IMR-90 (cell line): ENCODE measurements around the gene TLR3. TPM values are rescaled to one million over a fixed set of nuclear protein-coding genes. Genes with fewer than 3 reads are reported as not detected.

ENCODE experiments used
- ATAC-seq: fragments of 200-7000 bp; cut with Tn5 transposase; 2 replicates; pipeline ENCODE4 v1.9.1; 2020; ENCODE audit warnings: low read depth, mild to moderate bottlenecking, moderate library complexity
- BruUV-seq: library from RNA; stranded (reverse); fragments of 400-500 nt; replicated peaks from 2 replicates; lab custom pipeline; 2021; lab: Mats Ljungman, UMichigan
- CTCF ChIA-PET: fragments of 300-600 bp; formaldehyde crosslinking; extraction: SDS; loops from one replicate; lab custom pipeline; 2021; ENCODE audit warnings: antibody characterized with exemption; lab: Yijun Ruan, JAX
- POLR2A ChIA-PET: fragments of 300-600 bp; sonication (Branson Sonifier 250); formaldehyde crosslinking; loops from one replicate; lab custom pipeline; 2022; ENCODE audit warnings: antibody characterized with exemption; ENCODE audit not compliant: unreplicated experiment; lab: Charles Lee
- DNase-seq: peaks from one replicate; pipeline ENCODE4 v3.0.0; 2013
- H2AFZ ChIP-seq: replicated peaks from 2 replicates; pipeline ENCODE3; 2013; ENCODE audit warnings: low read length, mild to moderate bottlenecking; ENCODE audit not compliant: poor library complexity
- H2AK5ac ChIP-seq: 2 replicates; pipeline ENCODE4 v1.6.1; 2013; ENCODE audit warnings: low read depth, low read length, inconsistent platforms
- H2AK9ac ChIP-seq: replicated peaks from 2 replicates; pipeline ENCODE3; 2013; ENCODE audit warnings: mild to moderate bottlenecking, low read depth, low read length, moderate library complexity; ENCODE audit not compliant: poor library complexity
- H2BK120ac ChIP-seq: 2 replicates; pipeline ENCODE4 v1.6.1; 2013; ENCODE audit warnings: low read depth, low read length, inconsistent platforms
- H2BK15ac ChIP-seq: 3 replicates; pipeline ENCODE4 v1.6.1; 2013; ENCODE audit warnings: low read depth, low read length, inconsistent platforms
- H2BK20ac ChIP-seq: 2 replicates; pipeline ENCODE4 v1.6.1; 2013; ENCODE audit warnings: low read depth, mild to moderate bottlenecking, inconsistent platforms, low read length, moderate library complexity
- H2BK5ac ChIP-seq: 2 replicates; pipeline ENCODE4 v1.6.1; 2013; ENCODE audit warnings: mild to moderate bottlenecking, low read depth, low read length, inconsistent platforms; ENCODE audit not compliant: poor library complexity, severe bottlenecking
- H3K14ac ChIP-seq: replicated peaks from 2 replicates; pipeline ENCODE4 v1.6.1; 2013; ENCODE audit warnings: low read depth, low read length, inconsistent platforms
- H3K18ac ChIP-seq: 2 replicates; pipeline ENCODE4 v1.6.1; 2013; ENCODE audit warnings: low read depth, low read length, control low read depth
- H3K23ac ChIP-seq: 2 replicates; pipeline ENCODE4 v1.6.1; 2013; ENCODE audit warnings: low read depth, low read length, inconsistent platforms
- H3K27ac ChIP-seq: 2 replicates; pipeline ENCODE4 v1.5.1; 2013; ENCODE audit warnings: mild to moderate bottlenecking, control low read depth, low read length; ENCODE audit not compliant: insufficient read depth
- H3K27me3 ChIP-seq: 2 replicates; pipeline ENCODE4 v1.6.1; 2013; ENCODE audit warnings: low read length; ENCODE audit not compliant: control insufficient read depth, insufficient read depth
- H3K36me3 ChIP-seq: 2 replicates; pipeline ENCODE4 v1.6.1; 2013; ENCODE audit warnings: low read length, mixed read lengths; ENCODE audit not compliant: control insufficient read depth, insufficient read depth
- H3K4ac ChIP-seq: 2 replicates; pipeline ENCODE4 v1.6.1; 2013; ENCODE audit warnings: low read depth, low read length, inconsistent platforms
- H3K4me1 ChIP-seq: 2 replicates; pipeline ENCODE4 v1.6.1; 2013; ENCODE audit warnings: low read length, mixed read lengths; ENCODE audit not compliant: control insufficient read depth, insufficient read depth
- H3K4me2 ChIP-seq: 2 replicates; pipeline ENCODE4 v1.6.1; 2013; ENCODE audit warnings: low read depth, mild to moderate bottlenecking, control low read depth, low read length, moderate library complexity
- H3K4me3 ChIP-seq: 2 replicates; pipeline ENCODE4 v1.5.1; 2013; ENCODE audit warnings: low read depth, mild to moderate bottlenecking, control low read depth, low read length, moderate library complexity; ENCODE audit not compliant: insufficient read depth
- H3K56ac ChIP-seq: 2 replicates; pipeline ENCODE4 v1.6.1; 2013; ENCODE audit warnings: low read length, inconsistent platforms; ENCODE audit not compliant: insufficient read depth; ENCODE audit errors: extremely low read depth
- H3K79me1 ChIP-seq, 2 experiments: 2 replicates each; pipeline ENCODE4 v1.6.1; 2013; ENCODE audit warnings: low read length in 2 of 2, inconsistent platforms in 1 of 2, low read depth in 1 of 2
- H3K9ac ChIP-seq: 2 replicates; pipeline ENCODE4 v1.6.1; 2013; ENCODE audit warnings: low read depth, low read length, control low read depth
- H3K9me1 ChIP-seq: 2 replicates; pipeline ENCODE4 v1.6.1; 2013; ENCODE audit warnings: low read length, inconsistent platforms; ENCODE audit not compliant: insufficient read depth
- H3K9me3 ChIP-seq: 2 replicates; pipeline ENCODE4 v1.6.1; 2013; ENCODE audit warnings: low read length; ENCODE audit not compliant: control insufficient read depth, insufficient read depth
- H4K20me1 ChIP-seq: 2 replicates; pipeline ENCODE4 v1.6.1; 2013; ENCODE audit warnings: low read length, inconsistent platforms; ENCODE audit not compliant: insufficient read depth
- H4K5ac ChIP-seq: 2 replicates; pipeline ENCODE4 v1.6.1; 2013; ENCODE audit warnings: mild to moderate bottlenecking, low read depth, low read length, control low read depth
- H4K8ac ChIP-seq, 2 experiments: 2 replicates each; pipeline ENCODE4 v1.6.1; 2013; ENCODE audit warnings: low read depth in 2 of 2, low read length in 2 of 2, control low read depth in 1 of 2, inconsistent platforms in 1 of 2
- H4K91ac ChIP-seq: 2 replicates; pipeline ENCODE4 v1.6.1; 2013; ENCODE audit warnings: low read depth, low read length, inconsistent platforms; ENCODE audit not compliant: insufficient read depth
- FOS ChIP-seq: fragments of 150-350 bp; IDR thresholded peaks from 2 replicates; pipeline ENCODE4 v1.6.1; 2016; ENCODE audit warnings: low read depth, low read length
- NFE2L2 ChIP-seq: fragments of 150-350 bp; IDR thresholded peaks from 2 replicates; pipeline ENCODE4 v1.6.1; 2016; ENCODE audit warnings: low read depth, mild to moderate bottlenecking, low read length
- WGBS, 2 experiments: methylation state at CpG; one replicate each; pipeline versions ENCODE4 v1.1.5 to v1.1.7; 2013; ENCODE audit warnings: missing lambda C conversion rate in 2 of 2; ENCODE audit not compliant: insufficient read length in 1 of 2; ENCODE audit errors: extremely low coverage in 2 of 2; 5-methylcytosine and 5-hydroxymethylcytosine counted together
- dilution Hi-C: fragments of 300-500 bp; cut with HindIII; formaldehyde crosslinking; loops from one replicate; pipeline ENCODE4 v1.14.3; 2018; ENCODE audit warnings: low sequenced_read_pairs; ENCODE audit not compliant: unreplicated experiment
- in situ Hi-C: fragments of 300-500 bp; cut with MboI; formaldehyde crosslinking; loops from 3 replicates; pipeline ENCODE4 v1.14.3; 2019; ENCODE audit warnings: low sequenced_read_pairs, inconsistent platforms, mixed read lengths
- intact Hi-C: fragments of 100-400 bp; cut with micrococcal nuclease; formaldehyde crosslinking; loops from 2 replicates; pipeline ENCODE4 v1.10.0; 2022
- polyA plus RNA-seq, 3 experiments: library from polyadenylated mRNA; depleted of rRNA; stranded (reverse); fragments of >200 nt; gene quantifications; 2 replicates each; pipeline ENCODE4 v1.2.3, GENCODE V29; 2012; ENCODE audit warnings: low replicate concordance in 1 of 3
- total RNA-seq: library from RNA; depleted of rRNA; stranded (reverse); fragments of >200 nt; gene quantifications from 2 replicates; pipeline ENCODE4 v1.2.3, GENCODE V29; 2012

The TLR3 gene
- total and polyA plus RNA-seq, 2 of the 4 experiments (the other 2 are of a cell fraction): 0.12 to 0.36 TPM

GRCh38 chr4:186108391-186108790 is 39.4 kb downstream of the TLR3 start:
- H2BK5ac ChIP-seq: no peak overlapping the region
- no peak overlapping the region for H2AK9ac ChIP-seq
- H3K4me2 ChIP-seq: no peak overlapping the region
- H3K4ac ChIP-seq: no peak overlapping the region
- H3K56ac ChIP-seq: no peak overlapping the region
- CTCF ChIA-PET: no interaction called here
- WGBS, 2 experiments: 33% methylated on average over 1 of the region's 3 CpGs; no CpG with 5 or more reads in 1 of the 2 experiments
- H4K5ac ChIP-seq: no peak overlapping the region
- no peak overlapping the region for H4K91ac ChIP-seq
- H4K20me1 ChIP-seq: no peaks in the 10 kb centered on the region
- peaks cover 21% of the 10 kb centered on the region for H3K27me3 ChIP-seq
- in situ Hi-C loops (no loop called here), dilution Hi-C loops (no loop called here), intact Hi-C loops (no loop called here)
- H2AFZ ChIP-seq: no peak overlapping the region
- no peak overlapping the region for H2BK120ac ChIP-seq
- no peak overlapping the region for H4K8ac ChIP-seq
- ATAC-seq (no peak), DNase-seq (no peak)
- no peaks in the 10 kb centered on the region for H3K36me3 ChIP-seq
- no peak overlapping the region for H3K27ac ChIP-seq
- no peak overlapping the region for H3K23ac ChIP-seq
- H2BK20ac ChIP-seq: no peak overlapping the region
- no peak for TF ChIP-seq NFE2L2
- no peak for TF ChIP-seq FOS
- no peaks in the 10 kb centered on the region for H3K79me1 ChIP-seq
- H3K18ac ChIP-seq: no peak overlapping the region
- H2AK5ac ChIP-seq: no peak overlapping the region
- H3K14ac ChIP-seq: no peak overlapping the region
- H3K9me3 ChIP-seq: no peaks in the 10 kb centered on the region
- no peak overlapping the region for H3K9ac ChIP-seq
- POLR2A ChIA-PET: no interaction called here
- no TSS peak for BruUV-seq
- no peak overlapping the region for H2BK15ac ChIP-seq
- no peaks in the 10 kb centered on the region for H3K4me1 ChIP-seq
- H3K9me1 ChIP-seq: no peaks in the 10 kb centered on the region
- no peak overlapping the region for H3K4me3 ChIP-seq
